HUES6 (cell line): ENCODE measurements around the gene SUZ12.
"Not testable (repeated sequence)": the region's sequence is repeated elsewhere in the genome, so short reads cannot be mapped to it uniquely, and the experiment has no call there.

ENCODE experiments used
- H3K27ac ChIP-seq: 2 replicates; pipeline ENCODE4 v1.7.0; 2013; ENCODE audit warnings: low read depth, mild to moderate bottlenecking, low read length, inconsistent platforms
- H3K27me3 ChIP-seq: 2 replicates; pipeline ENCODE4 v1.6.1; 2013; ENCODE audit warnings: low read length; ENCODE audit not compliant: control insufficient read depth, insufficient read depth
- H3K36me3 ChIP-seq: 2 replicates; pipeline ENCODE4 v1.6.1; 2013; ENCODE audit warnings: low read length; ENCODE audit not compliant: control insufficient read depth, insufficient read depth
- H3K4me1 ChIP-seq: 2 replicates; pipeline ENCODE4 v1.6.1; 2013; ENCODE audit warnings: low read length; ENCODE audit not compliant: control insufficient read depth, insufficient read depth
- H3K4me3 ChIP-seq: 2 replicates; pipeline ENCODE4 v1.5.1; 2013; ENCODE audit warnings: low read depth, low read length
- H3K9ac ChIP-seq: one replicate; pipeline ENCODE4 v1.6.1; 2013; ENCODE audit warnings: mild to moderate bottlenecking, low read length
- H3K9me3 ChIP-seq: 2 replicates; pipeline ENCODE4 v1.6.1; 2013; ENCODE audit warnings: low read depth, low read length; ENCODE audit not compliant: control insufficient read depth, insufficient read depth

The SUZ12 gene

GRCh38 chr17:31917065-31917529 lies 19.7 kb upstream of the SUZ12 start:
- H3K27ac ChIP-seq = no peak overlapping the region
- no peaks in the 10 kb centered on the region; the same call in 1 of the 2 replicates for H3K9me3 ChIP-seq
- H3K9ac ChIP-seq = no peak overlapping the region
- H3K4me1 ChIP-seq = no peaks in the 10 kb centered on the region
- no peaks in the 10 kb centered on the region for H3K36me3 ChIP-seq
- H3K27me3 ChIP-seq = no peaks in the 10 kb centered on the region
- no peak overlapping the region; the same call in 1 of the 2 replicates for H3K4me3 ChIP-seq

GRCh38 chr17:31917721-31918120 lies 19.1 kb upstream of the SUZ12 start:
- H3K27ac ChIP-seq, H3K9ac ChIP-seq, H3K9me3 ChIP-seq, H3K27me3 ChIP-seq, H3K4me1 ChIP-seq, H3K36me3 ChIP-seq, H3K4me3 ChIP-seq: not testable (repeated sequence)

- Histone ChIP-seq H3K27me3 (no peaks in the 10 kb centered on the region), H3K9ac (no peak overlapping the region), H3K4me1 (no peaks in the 10 kb centered on the region), H3K36me3 (no peaks in the 10 kb centered on the region), H3K9me3 (no peaks in the 10 kb centered on the region; the same call in 1 of the 2 replicates), H3K4me3 (no peak overlapping the region), H3K27ac (no peak overlapping the region)
Measured at GRCh38 chr17:31918701-31919128, 18.1 kb upstream of the SUZ12 start.

- Histone ChIP-seq H3K9ac (no peak overlapping the region), H3K4me1 (no peaks in the 10 kb centered on the region), H3K9me3 (no peaks in the 10 kb centered on the region; the same call in 1 of the 2 replicates), H3K27me3 (no peaks in the 10 kb centered on the region), H3K36me3 (no peaks in the 10 kb centered on the region), H3K27ac (no peak overlapping the region), H3K4me3 (no peak overlapping the region)
Measured at GRCh38 chr17:31919802-31920525, 16.8 kb upstream of the SUZ12 start.

GRCh38 chr17:31926100-31926729 lies 10.6 kb upstream of the SUZ12 start:
- no peaks in the 10 kb centered on the region for H3K36me3 ChIP-seq
- H3K27me3 ChIP-seq = no peaks in the 10 kb centered on the region
- no peaks in the 10 kb centered on the region for H3K4me1 ChIP-seq

GRCh38 chr17:31931756-31932155 lies 5.1 kb upstream of the SUZ12 start:
- Histone ChIP-seq H3K9ac (no peak overlapping the region), H3K9me3 (no peaks in the 10 kb centered on the region), H3K4me3 (no peak overlapping the region), H3K27ac (no peak overlapping the region), H3K36me3 (no peaks in the 10 kb centered on the region), H3K27me3 (no peaks in the 10 kb centered on the region), H3K4me1 (no peaks in the 10 kb centered on the region)

More at GRCh38 chr17:31926100-31926729, 10.6 kb upstream of the SUZ12 start:
- no peaks in the 10 kb centered on the region for H3K9me3 ChIP-seq
- H3K9ac ChIP-seq = no peak overlapping the region
- H3K27ac ChIP-seq = no peak overlapping the region
- H3K4me3 ChIP-seq = no peak overlapping the region

- Histone ChIP-seq H3K9me3 (no peaks in the 10 kb centered on the region), H3K4me3 (no peak overlapping the region), H3K27me3 (no peaks in the 10 kb centered on the region), H3K9ac (no peak overlapping the region), H3K36me3 (0 out of 2 replicates have a peak, but pooled peaks cover 1% of the 10 kb centered on the region), H3K27ac (no peak overlapping the region), H3K4me1 (no peaks in the 10 kb centered on the region)
Measured at GRCh38 chr17:31935512-31935911, 1.3 kb upstream of the SUZ12 start.

- H3K27ac ChIP-seq, H3K9me3 ChIP-seq, H3K4me1 ChIP-seq, H3K27me3 ChIP-seq: not testable (repeated sequence)
- Histone ChIP-seq H3K9ac (peak overlapping the region; percentile 58), H3K36me3 (peaks cover 15% of the 10 kb centered on the region), H3K4me3 (peak overlapping the region; percentile 73)
Measured at GRCh38 chr17:31937926-31938641, 1.3 kb downstream of the SUZ12 start.

GRCh38 chr17:31941916-31942315 lies 5.1 kb downstream of the SUZ12 start:
- not testable (repeated sequence) for H3K27me3 ChIP-seq, H3K9me3 ChIP-seq, H3K9ac ChIP-seq, H3K27ac ChIP-seq, H3K4me3 ChIP-seq, H3K4me1 ChIP-seq
- peaks cover 36% of the 10 kb centered on the region for H3K36me3 ChIP-seq

GRCh38 chr17:31942396-31942795 lies 5.6 kb downstream of the SUZ12 start:
- H3K9ac ChIP-seq, H3K9me3 ChIP-seq, H3K4me3 ChIP-seq, H3K4me1 ChIP-seq, H3K27ac ChIP-seq, H3K27me3 ChIP-seq: not testable (repeated sequence)
- peaks cover 38% of the 10 kb centered on the region for H3K36me3 ChIP-seq

- H3K4me1 ChIP-seq, H3K9ac ChIP-seq, H3K4me3 ChIP-seq, H3K27ac ChIP-seq, H3K9me3 ChIP-seq, H3K27me3 ChIP-seq: not testable (repeated sequence)
- H3K36me3 ChIP-seq = peaks cover 63% of the 10 kb centered on the region
Measured at GRCh38 chr17:31951953-31952352, 15.1 kb downstream of the SUZ12 start.
